HG03575 (cell line): ENCODE measurements around the gene SUGT1.

Experiments
- ATAC-seq: cut with Tn5 transposase; IDR thresholded peaks from one replicate; pipeline ENCODE4 v1.9.1; 2021; ENCODE audit not compliant: unreplicated experiment, insufficient number of reproducible peaks, low FRiP score; ENCODE audit errors: extremely low read depth

SUGT1 gene

GRCh38 chr13:52723181-52723580 is 70.5 kb downstream of the SUGT1 start:
- no peak for ATAC-seq

DNA sequence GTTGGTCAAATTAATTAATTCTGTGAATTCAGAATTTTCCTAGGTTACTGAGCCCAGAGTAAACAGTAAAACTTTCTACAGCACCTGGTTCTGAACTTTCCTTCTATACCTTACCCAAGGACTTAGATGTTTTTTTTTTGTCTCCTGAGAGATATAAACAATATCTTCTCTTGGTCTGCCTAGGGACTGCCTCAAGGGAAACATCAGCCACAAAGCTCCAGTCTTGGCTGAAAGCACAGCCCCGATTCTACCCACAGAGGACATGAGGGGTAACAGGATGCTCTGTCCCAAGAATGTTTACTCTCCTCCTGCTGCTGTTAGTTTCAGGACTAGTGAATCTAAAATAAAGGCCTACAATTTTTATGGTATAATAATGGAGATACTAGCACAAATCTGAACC is 72.7 kb downstream of the SUGT1 start:
- ATAC-seq: no peak

DNA sequence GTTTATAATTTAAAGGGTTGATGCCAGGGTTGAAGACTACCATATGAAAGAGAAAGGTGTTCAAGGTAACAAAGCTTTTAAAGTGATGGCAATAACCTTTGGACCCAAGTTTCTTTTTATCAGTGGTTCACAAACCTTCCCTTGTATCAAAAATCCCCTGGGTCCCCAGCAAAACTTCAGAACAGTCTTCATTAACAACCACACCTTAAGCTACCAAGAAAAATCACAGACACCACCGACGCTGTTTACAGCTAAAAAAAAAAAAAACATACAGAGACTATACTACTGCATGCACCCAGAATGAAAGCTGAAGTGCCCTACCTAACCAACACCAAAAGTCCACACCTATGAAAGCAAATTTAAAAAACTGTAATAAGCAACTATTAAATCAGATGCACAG is 73.6 kb downstream of the SUGT1 start:
- no peak for ATAC-seq

DNA sequence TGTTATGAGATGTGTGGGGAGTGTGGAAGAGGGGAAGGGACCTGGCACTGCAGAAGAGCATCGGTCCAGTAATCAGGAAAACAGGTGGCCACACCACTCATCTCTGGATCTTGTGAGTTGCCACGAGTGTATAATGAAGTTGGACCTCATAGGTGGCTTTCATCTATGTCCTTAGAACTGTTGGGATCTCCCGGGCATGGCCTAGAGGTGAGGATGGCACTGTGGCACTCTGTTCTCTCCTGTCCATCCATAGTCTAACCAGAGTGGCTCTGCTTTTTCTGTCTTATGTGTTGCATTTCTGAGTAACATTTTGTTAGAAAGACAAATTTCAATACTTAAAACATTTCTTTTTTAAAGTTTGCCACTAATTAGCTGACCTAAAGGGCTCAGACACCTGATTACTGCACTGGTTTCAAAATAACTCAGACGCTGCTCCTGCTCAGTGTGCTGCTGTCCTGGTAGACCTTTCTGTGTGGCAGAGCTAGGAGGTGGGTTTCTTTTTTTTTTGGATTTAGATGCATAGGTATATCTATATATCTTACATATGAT is 81.5 kb downstream of the SUGT1 start:
- ATAC-seq: no peak

DNA sequence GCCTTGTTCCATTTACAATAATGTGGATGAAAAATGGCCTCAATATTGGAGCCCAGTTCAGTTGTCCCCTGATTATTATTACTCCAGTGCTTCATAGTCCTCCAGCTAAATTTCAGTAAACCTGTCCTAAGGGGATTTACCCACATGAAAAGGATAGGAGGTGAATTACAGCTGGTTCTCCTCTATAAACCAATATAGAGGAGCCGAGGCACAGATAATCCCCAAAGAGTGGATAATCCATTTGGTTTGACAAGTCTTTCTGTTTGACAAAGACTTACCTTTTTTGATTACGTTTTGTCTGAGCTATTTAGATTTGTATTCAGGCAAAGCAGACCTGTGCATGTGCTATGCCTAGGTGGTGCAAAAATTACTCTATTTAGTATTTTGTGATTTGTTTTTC is 84.3 kb downstream of the SUGT1 start:
- ATAC-seq: no peak

- ATAC-seq: no peak
These were observed 84.8 kb downstream of the SUGT1 start for GRCh38 chr13:52737451-52737850.

DNA sequence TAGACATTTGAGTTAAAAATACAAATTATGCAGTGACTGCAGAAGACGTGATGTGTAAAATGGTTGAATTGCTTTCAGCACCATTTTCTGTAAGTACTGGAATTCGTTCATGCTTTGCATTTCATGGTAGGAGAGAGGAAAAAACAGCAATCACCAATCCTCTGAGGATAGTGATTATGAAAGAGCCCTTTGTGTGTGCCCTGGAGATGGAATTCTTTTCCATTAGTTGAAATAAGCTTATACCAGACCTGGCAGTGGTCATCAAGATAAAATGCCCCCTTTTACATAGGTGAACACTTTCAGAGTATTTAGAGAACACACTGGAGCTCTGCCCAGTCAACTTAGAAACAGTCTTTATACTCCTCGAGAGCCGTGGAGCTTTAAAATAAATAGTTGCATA is 85.3 kb downstream of the SUGT1 start:
- no peak for ATAC-seq

GRCh38 chr13:52738719-52739467 is 86.3 kb downstream of the SUGT1 start:
- no peak for ATAC-seq

GRCh38 chr13:52739468-52740071 is 86.9 kb downstream of the SUGT1 start, which contains the start of gene CNMD:
Gene CNMD, minus strand, starts transcription at chr13:52739820. Its CDS starts 119 bp downstream, at chr13:52739701.
- ATAC-seq: no peak

GRCh38 chr13:52743569-52743968 is 90.9 kb downstream of the SUGT1 start:
- no peak for ATAC-seq

DNA sequence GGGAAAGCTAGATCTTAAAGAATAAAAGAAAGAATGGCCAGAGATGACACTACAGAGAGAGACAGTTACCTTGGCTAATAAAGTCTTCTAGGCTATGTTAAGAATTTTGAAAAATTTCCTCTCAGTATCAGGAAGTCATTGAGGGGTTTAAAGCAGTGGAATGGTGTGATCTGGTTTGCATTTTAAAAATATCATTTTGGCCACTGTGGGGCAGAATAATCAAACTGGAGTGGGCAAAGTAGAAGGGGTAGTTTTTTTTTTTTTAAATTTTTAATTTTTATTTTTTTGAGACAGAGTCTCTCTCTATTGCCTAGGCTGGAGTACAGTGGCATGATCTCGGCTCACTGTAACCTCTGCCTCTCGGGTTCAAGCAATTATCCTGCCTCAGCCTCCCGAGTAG is 91.4 kb downstream of the SUGT1 start:
- no peak for ATAC-seq

DNA sequence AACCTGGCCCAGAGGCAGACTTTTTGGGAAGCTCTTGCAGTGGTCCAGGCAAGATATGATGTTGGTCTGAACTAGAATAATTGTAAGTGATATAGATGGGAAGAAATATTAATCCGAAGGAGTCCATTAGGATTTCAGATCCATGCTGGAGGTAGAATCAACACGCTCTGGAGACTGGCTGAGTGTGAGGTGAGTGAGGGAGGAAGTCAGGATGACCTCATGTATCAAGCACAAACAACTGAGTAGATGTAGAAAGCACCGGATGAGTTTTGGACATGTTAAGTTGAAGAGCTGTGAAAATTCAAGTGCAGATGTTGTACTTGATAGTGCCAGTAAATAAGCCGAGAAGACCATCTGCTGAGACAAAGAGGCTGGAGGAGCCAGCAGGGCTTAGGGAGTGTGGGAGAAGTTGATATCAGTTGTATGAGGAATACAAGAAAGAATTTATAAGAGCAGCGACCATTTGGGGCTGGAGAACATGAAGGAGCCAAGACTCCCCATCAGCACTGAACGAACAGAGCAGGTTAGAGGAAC is 92.3 kb downstream of the SUGT1 start:
- no peak for ATAC-seq

GRCh38 chr13:52746141-52746540 is 93.5 kb downstream of the SUGT1 start:
- ATAC-seq: no peak

GRCh38 chr13:52749419-52749818 is 96.8 kb downstream of the SUGT1 start:
- no peak for ATAC-seq
